Fibroblast of lung (primary cell): ENCODE results near the gene COMMD3. TPM values are rescaled to one million over a fixed set of nuclear protein-coding genes. Genes with fewer than 3 reads are reported as not detected.

Source experiments
- DNase-seq, 2 donors: peaks; one replicate each; pipeline versions ENCODE4 v3.0.0 to v3.0.0-alpha.2; 2010; ENCODE audit warnings: low read depth in 2 of 2
- H2AFZ ChIP-seq: 2 replicates; pipeline ENCODE4 v1.5.1; 2012; ENCODE audit warnings: low read length, control low read depth, inconsistent platforms
- H3K27ac ChIP-seq: 2 replicates; pipeline ENCODE4 v1.5.1; 2011; ENCODE audit warnings: low read length, control low read depth; ENCODE audit not compliant: insufficient read depth
- H3K27me3 ChIP-seq: 2 replicates; pipeline ENCODE4 v1.5.1; 2011; ENCODE audit warnings: mild to moderate bottlenecking, low read length; ENCODE audit not compliant: control insufficient read depth, insufficient read depth
- H3K36me3 ChIP-seq: 2 replicates; pipeline ENCODE4 v1.5.1; 2011; ENCODE audit warnings: low read length; ENCODE audit not compliant: control insufficient read depth, insufficient read depth
- H3K4me1 ChIP-seq: 2 replicates; pipeline ENCODE4 v1.5.1; 2011; ENCODE audit warnings: low read length; ENCODE audit not compliant: control insufficient read depth, insufficient read depth; ENCODE audit errors: extremely low read depth
- H3K4me2 ChIP-seq: 2 replicates; pipeline ENCODE4 v1.5.1; 2011; ENCODE audit warnings: low read length, control low read depth; ENCODE audit not compliant: insufficient read depth; ENCODE audit errors: extremely low read depth
- H3K4me3 ChIP-seq, 4 experiments: fragments of 200-600 bp in 1 of 4; sonication (generic) in 1 of 4; replicated peaks in 1 of 4; 2 replicates each; pipeline ENCODE4 v1.5.1; 2011 to 2016; ENCODE audit warnings: low read length in 4 of 4, low read depth in 3 of 4, mild to moderate bottlenecking in 3 of 4, control low read depth in 2 of 4, inconsistent platforms in 1 of 4, mixed read lengths in 1 of 4; ENCODE audit not compliant: insufficient read depth in 1 of 4; ENCODE audit errors: control extremely low read depth in 1 of 4
- H3K79me2 ChIP-seq: 2 replicates; pipeline ENCODE4 v1.5.1; 2012; ENCODE audit warnings: mild to moderate bottlenecking, low read length, inconsistent platforms; ENCODE audit not compliant: control insufficient read depth, insufficient read depth
- H3K9ac ChIP-seq: 2 replicates; pipeline ENCODE4 v1.5.1; 2011; ENCODE audit warnings: mild to moderate bottlenecking, low read length, control low read depth; ENCODE audit not compliant: insufficient read depth
- H3K9me3 ChIP-seq: 2 replicates; pipeline ENCODE4 v1.5.1; 2012; ENCODE audit warnings: low read depth, low read length; ENCODE audit not compliant: control insufficient read depth, insufficient read depth
- H4K20me1 ChIP-seq: 2 replicates; pipeline ENCODE4 v1.5.1; 2011; ENCODE audit warnings: low read length; ENCODE audit not compliant: control insufficient read depth, insufficient read depth; ENCODE audit errors: extremely low read depth
- CTCF ChIP-seq, 2 donors: IDR thresholded peaks in 1 of 2; conservative IDR thresholded peaks in 1 of 2; 1 replicate in 1 of 2; 2 replicates in 1 of 2; pipeline ENCODE4 v1.5.1; 2011 to 2012; ENCODE audit warnings: low read length in 2 of 2, control low read depth in 1 of 2, inconsistent platforms in 1 of 2, low read depth in 1 of 2, mild to moderate bottlenecking in 1 of 2
- EZH2 ChIP-seq: IDR thresholded peaks from 2 replicates; pipeline ENCODE4 v1.5.1; 2012; ENCODE audit warnings: low read length, control low read depth, mild to moderate bottlenecking; ENCODE audit errors: missing control alignments
- polyA plus RNA-seq, 2 donors: library from polyadenylated mRNA; depleted of rRNA in 1 of 2; stranded (reverse) in 1 of 2; unstranded in 1 of 2; fragments of >200 nt; gene quantifications; 2 replicates each; pipeline ENCODE4 v1.2.1, GENCODE V29; 2011 to 2012; ENCODE audit warnings: missing spikeins in 1 of 2
- total RNA-seq: library from RNA; depleted of rRNA; stranded (reverse); fragments of >200 nt; gene quantifications from 2 replicates; pipeline ENCODE4 v1.2.1, GENCODE V29; 2014

The COMMD3 gene
- total and polyA plus RNA-seq, 2 donors (not counting 1 experiment from before 2014, with no cell fraction given), result 39.0 to 42.3 TPM

DNA sequence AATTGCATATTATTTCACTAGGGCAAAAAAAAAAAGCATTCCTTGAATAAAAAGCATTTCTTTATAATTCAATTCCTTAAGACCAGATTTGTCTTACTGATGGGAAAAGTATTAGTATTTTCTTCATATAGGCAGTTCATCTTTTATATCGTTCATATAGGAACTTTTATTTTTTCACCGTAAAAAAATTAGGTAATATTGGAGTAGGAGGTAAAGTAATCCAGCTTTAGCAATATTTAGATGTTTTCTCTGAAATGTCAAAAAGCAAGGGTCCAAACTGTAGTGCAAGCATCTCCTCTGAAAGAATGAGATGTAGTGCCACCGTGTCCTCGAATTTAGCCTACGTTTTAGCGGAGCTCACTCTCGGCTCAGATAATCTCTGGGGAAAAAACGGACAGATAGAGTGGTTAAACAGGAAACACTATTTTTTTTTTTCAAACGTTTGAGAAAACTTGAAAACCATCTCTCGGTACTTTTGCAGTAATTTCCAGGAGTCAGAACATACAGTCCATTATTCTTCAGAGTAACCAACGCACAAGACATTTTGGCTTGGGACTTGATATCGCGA is 23.7 kb downstream of the COMMD3 start:
- Histone ChIP-seq H3K4me2 (peak overlapping the region; percentile 82), H3K4me1 (peaks cover 6% of the 10 kb centered on the region), H3K36me3 (no peaks in the 10 kb centered on the region), H3K27ac (peak overlapping the region; percentile 86), H2AFZ (no peak overlapping the region), H4K20me1 (no peaks in the 10 kb centered on the region), H3K4me3 (peak overlapping the region; percentile 68 to 75 (median 72)), H3K9me3 (no peaks in the 10 kb centered on the region), H3K9ac (peak overlapping the region; percentile 98), H3K27me3 (peaks cover 70% of the 10 kb centered on the region), H3K79me2 (no peaks in the 10 kb centered on the region)
- DNase-seq, result no peak
- no peak for TF ChIP-seq EZH2
- no peak for TF ChIP-seq CTCF (conservative IDR thresholded peaks at IDR 0.05 in 1 of 2, IDR thresholded peaks at IDR 0.05 in 1 of 2; ENCODE audit: low read depth in 1 of 2, low read length in 2 of 2)

GRCh38 chr10:22340329-22341189 is 24.4 kb downstream of the COMMD3 start:
- Histone ChIP-seq H2AFZ (peak overlapping the region; percentile 72), H3K4me3 (peak overlapping the region; percentile 68 to 75 (median 72)), H3K4me2 (peak overlapping the region; percentile 96), H3K79me2 (no peaks in the 10 kb centered on the region), H4K20me1 (no peaks in the 10 kb centered on the region), H3K4me1 (peaks cover 4% of the 10 kb centered on the region), H3K27ac (peak overlapping the region; percentile 86), H3K9ac (peak overlapping the region; percentile 98), H3K27me3 (peaks cover 70% of the 10 kb centered on the region), H3K9me3 (no peaks in the 10 kb centered on the region), H3K36me3 (no peaks in the 10 kb centered on the region)
- no peak for TF ChIP-seq CTCF (conservative IDR thresholded peaks at IDR 0.05 in 1 of 2, IDR thresholded peaks at IDR 0.05 in 1 of 2; ENCODE audit: low read depth in 1 of 2, low read length in 2 of 2)
- DNase-seq, result peak; percentile 67 to 91

DNA sequence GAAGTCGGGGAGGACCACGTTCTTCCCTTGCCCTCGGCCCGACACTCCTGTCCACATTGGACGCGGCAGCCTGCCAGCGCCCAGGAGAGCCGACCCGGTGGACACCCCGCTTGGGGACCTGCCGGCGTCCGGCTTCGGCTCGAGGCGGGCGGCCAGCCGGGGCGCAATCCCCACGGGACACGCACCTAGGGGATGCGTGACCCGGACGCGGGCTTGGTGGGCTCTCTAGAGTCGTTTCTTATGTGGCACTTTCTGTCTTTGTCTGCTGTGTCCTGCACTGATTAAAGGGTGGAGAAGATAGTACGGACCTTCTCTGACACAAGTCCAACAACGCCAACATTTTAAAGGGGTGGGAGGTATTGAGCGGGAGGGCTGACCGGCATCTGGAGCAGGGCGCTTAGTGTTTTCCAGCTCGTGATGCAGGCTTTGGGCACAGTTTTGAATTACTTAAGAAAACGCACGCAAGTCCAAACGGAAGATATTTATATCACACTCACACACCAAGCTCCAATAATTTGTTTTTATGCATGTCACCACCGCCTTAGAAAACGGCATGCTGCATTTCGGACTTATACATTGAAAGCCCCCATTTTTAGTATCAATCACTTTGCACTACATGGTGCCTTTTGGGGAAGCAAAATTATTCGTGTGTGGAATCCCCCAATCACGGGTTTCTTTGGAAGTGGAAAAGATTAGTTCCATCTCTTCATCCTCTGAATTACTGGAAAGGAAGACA is 25.2 kb downstream of the COMMD3 start:
- H3K79me2 ChIP-seq, result no peaks in the 10 kb centered on the region
- no peaks in the 10 kb centered on the region for H3K9me3 ChIP-seq
- peak overlapping the region; percentile 58 to 75 (median 72) for H3K4me3 ChIP-seq
- DNase-seq, result peak in 1 of 2 donors; percentile 47
- peak overlapping the region; percentile 96 for H3K4me2 ChIP-seq
- H3K36me3 ChIP-seq, result no peaks in the 10 kb centered on the region
- H2AFZ ChIP-seq, result peak overlapping the region; percentile 72
- peak; percentile 85 for TF ChIP-seq EZH2
- no peak for TF ChIP-seq CTCF (conservative IDR thresholded peaks at IDR 0.05 in 1 of 2, IDR thresholded peaks at IDR 0.05 in 1 of 2; ENCODE audit: low read depth in 1 of 2, low read length in 2 of 2)
- peak overlapping the region; percentile 86 for H3K27ac ChIP-seq
- peaks cover 4% of the 10 kb centered on the region for H3K4me1 ChIP-seq
- no peaks in the 10 kb centered on the region for H4K20me1 ChIP-seq
- peak overlapping the region; percentile 98 for H3K9ac ChIP-seq
- peaks cover 69% of the 10 kb centered on the region for H3K27me3 ChIP-seq
